Raji (cell line): ENCODE results near the gene ANKH.

Experiments used
- POLR2A ChIP-seq: IDR thresholded peaks from 2 replicates; pipeline ENCODE4 v1.6.1; 2011; ENCODE audit warnings: low read depth, low read length, control low read depth; ENCODE audit not compliant: insufficient read depth

Gene ANKH

GRCh38 chr5:14894748-14895147 lies 23.2 kb upstream of the ANKH start:
- TF ChIP-seq POLR2A: no peak

GRCh38 chr5:14893381-14893780 lies 21.8 kb upstream of the ANKH start:
- TF ChIP-seq POLR2A: no peak

DNA sequence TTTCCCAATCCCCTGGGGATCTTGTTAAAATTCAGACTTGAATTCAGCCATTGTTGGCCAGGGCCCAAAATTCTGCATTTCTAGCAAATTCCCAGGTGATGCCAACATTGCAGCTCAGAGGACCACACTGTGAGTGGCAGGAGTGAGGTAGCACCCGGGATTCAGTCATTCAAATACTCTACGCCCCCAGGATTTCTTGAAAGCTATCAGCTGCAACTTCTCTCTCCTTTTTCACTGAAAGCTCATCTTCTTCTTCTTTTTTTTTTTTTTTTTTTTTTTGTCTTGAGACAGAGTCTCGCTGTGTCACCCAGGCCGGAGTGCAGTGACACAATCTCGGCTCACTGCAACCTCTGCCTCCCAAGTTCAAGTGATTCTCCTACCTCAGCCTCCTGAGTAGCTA lies 19.3 kb upstream of the ANKH start:
- TF ChIP-seq POLR2A: no peak

DNA sequence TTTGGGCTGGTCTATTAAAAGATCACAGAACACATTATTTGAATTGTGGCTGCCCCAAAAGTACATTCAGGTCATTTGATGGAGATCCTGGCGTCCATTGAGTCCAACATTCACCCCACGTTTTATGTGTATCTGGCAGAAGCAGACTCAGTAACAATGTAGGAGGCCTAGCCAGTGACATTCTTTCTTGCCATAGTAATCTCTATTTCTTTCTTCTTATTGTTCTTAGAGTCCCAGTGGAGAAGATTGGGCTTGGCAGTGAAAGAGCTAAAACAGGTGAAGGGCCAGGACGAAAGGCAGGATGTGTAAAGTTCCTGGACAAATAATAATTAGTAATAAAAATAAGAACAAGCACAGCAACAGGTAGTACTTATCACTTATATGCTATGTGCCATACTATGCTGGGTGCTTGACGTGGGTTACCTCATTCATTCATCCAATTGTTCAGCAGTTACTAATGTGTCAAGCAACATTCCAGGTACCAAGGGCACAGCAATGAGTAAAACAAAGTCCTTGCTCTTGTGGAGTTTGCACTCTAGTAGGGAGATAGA lies 12.6 kb upstream of the ANKH start:
- no peak for TF ChIP-seq POLR2A

GRCh38 chr5:14882658-14883580 lies 11.3 kb upstream of the ANKH start:
- TF ChIP-seq POLR2A: no peak

GRCh38 chr5:14881826-14882225 lies 10.2 kb upstream of the ANKH start:
- TF ChIP-seq POLR2A: no peak

GRCh38 chr5:14880688-14881087 lies 9.1 kb upstream of the ANKH start:
- no peak for TF ChIP-seq POLR2A

DNA sequence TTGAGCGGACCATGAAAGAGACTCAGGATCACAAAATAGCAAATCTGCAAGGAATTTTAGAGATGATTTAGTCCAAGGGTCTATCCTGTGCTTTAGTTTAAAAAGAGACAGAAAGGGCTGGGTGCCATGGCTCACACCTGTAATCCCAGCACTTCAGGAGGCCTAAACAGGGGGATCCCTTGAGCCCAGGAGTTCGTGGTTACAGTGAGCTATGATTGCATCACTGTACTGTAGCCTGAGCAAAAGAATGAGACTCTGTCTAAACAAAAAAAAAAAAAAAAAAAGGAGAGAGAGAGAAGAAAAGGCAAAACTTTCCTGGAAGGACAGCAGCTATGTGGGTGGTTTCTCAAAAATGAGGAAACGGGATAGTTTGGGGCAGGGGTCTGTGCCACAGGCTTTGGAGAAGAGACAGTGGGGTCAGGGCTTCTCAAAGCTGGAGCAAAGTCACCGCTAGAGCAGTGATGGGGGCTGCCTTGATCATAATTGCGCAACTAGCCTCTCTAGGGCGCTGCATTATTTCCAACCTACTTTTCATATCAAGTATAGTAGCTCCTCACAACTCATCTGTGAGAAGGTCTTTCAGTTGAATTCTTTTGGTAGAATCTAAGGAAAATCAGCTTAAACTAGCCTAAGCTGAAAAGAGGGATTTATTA lies 8.5 kb upstream of the ANKH start:
- no peak for TF ChIP-seq POLR2A

GRCh38 chr5:14879393-14879792 lies 7.8 kb upstream of the ANKH start:
- TF ChIP-seq POLR2A: no peak

DNA sequence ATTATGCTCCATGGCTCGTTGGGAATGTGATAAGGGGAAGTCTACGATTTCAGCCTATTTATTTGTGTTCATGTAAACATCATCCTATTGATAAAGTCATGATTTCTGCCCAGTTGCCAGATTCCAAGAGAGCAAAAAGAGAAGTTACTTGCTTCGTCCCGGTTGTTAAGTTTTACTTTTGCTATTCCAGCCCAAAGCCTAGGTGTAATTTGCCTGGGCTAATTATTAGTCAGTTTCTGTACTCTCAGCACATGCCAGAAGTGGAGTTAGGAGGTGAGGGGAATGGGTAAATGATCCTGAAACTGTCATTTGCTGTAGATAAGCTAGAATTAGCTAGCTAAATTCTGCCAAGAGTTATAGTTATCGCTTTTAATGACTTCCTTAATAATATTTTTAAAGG lies 4.5 kb upstream of the ANKH start:
- no peak for TF ChIP-seq POLR2A

GRCh38 chr5:14873790-14874189 lies 2.2 kb upstream of the ANKH start:
- TF ChIP-seq POLR2A: no peak

- TF ChIP-seq POLR2A: no peak
Observed at GRCh38 chr5:14873093-14873492, 1.5 kb upstream of the ANKH start.

GRCh38 chr5:14872070-14872989 lies 752 bp upstream of the ANKH start:
- no peak for TF ChIP-seq POLR2A

GRCh38 chr5:14870337-14871213 lies 1.0 kb downstream of the ANKH start:
- TF ChIP-seq POLR2A: no peak
